Smooth muscle cell (in vitro differentiated cells): ENCODE data around the gene KLHL18. TPM values are rescaled to one million over a fixed set of nuclear protein-coding genes. Genes with fewer than 3 reads are reported as not detected.

Experiments used
- DNase-seq: peaks from one replicate; lab custom pipeline; 2025; ENCODE audit not compliant: unreplicated experiment; lab: John Stamatoyannopoulos, UW
- H2AFZ ChIP-seq: fragments of 200-600 bp; sonication (generic); 2 replicates; pipeline ENCODE4 v1.6.0; 2016; ENCODE audit warnings: antibody characterized with exemption, low read depth, mild to moderate bottlenecking
- H3F3A ChIP-seq: fragments of 200-600 bp; sonication (generic); 2 replicates; pipeline ENCODE4 v1.6.0; 2017; ENCODE audit warnings: antibody characterized with exemption, low read depth
- H3K27ac ChIP-seq: fragments of 200-600 bp; sonication (generic); 2 replicates; pipeline ENCODE4 v1.5.1; 2016; ENCODE audit warnings: low read depth, mild to moderate bottlenecking
- H3K27me3 ChIP-seq: fragments of 200-600 bp; sonication (generic); 2 replicates; pipeline ENCODE4 v1.6.1; 2016; ENCODE audit warnings: low read depth, mild to moderate bottlenecking
- H3K36me3 ChIP-seq: fragments of 200-600 bp; sonication (generic); 2 replicates; pipeline ENCODE4 v1.5.1; 2016; ENCODE audit warnings: low read depth
- H3K4me1 ChIP-seq: fragments of 200-600 bp; sonication (generic); 2 replicates; pipeline ENCODE4 v1.5.1; 2016; ENCODE audit warnings: low read depth
- H3K4me2 ChIP-seq: fragments of 200-600 bp; sonication (generic); 2 replicates; pipeline ENCODE4 v1.6.0; 2016; ENCODE audit warnings: mild to moderate bottlenecking
- H3K4me3 ChIP-seq: fragments of 200-600 bp; sonication (generic); 2 replicates; pipeline ENCODE4 v1.5.1; 2016; ENCODE audit warnings: mild to moderate bottlenecking
- H3K79me2 ChIP-seq: fragments of 200-600 bp; sonication (generic); 2 replicates; pipeline ENCODE4 v1.6.0; 2016; ENCODE audit warnings: low read depth, mild to moderate bottlenecking
- H3K9ac ChIP-seq: fragments of 200-600 bp; sonication (generic); 2 replicates; pipeline ENCODE4 v1.6.0; 2016; ENCODE audit warnings: low read depth
- H3K9me3 ChIP-seq: fragments of 200-600 bp; sonication (generic); replicated peaks from 2 replicates; pipeline ENCODE4 v1.5.1; 2016; ENCODE audit warnings: low read depth
- H4K20me1 ChIP-seq: fragments of 200-600 bp; sonication (generic); 2 replicates; pipeline ENCODE4 v1.6.0; 2016; ENCODE audit warnings: low read depth
- CTCF ChIP-seq: fragments of 200-600 bp; sonication (generic); IDR thresholded peaks from 2 replicates; pipeline ENCODE4 v1.5.1; 2017; ENCODE audit warnings: borderline replicate concordance, mild to moderate bottlenecking, antibody characterized with exemption; ENCODE audit not compliant: insufficient read depth, poor library complexity, severe bottlenecking
- WGBS: methylation state at CpG from one replicate; pipeline ENCODE4 v1.1.7; 2016; ENCODE audit warnings: low lambda C conversion rate; 5-methylcytosine and 5-hydroxymethylcytosine counted together
- polyA plus RNA-seq: library from polyadenylated mRNA; unstranded; fragments of >200 nt; fragmentation: Nextera tagmentation; extraction: Ambion mirVana; gene quantifications from 2 replicates; pipeline ENCODE4 v1.2.1, GENCODE V29; 2016
- total RNA-seq: library from RNA; depleted of rRNA; stranded (reverse); fragments of >200 nt; gene quantifications from 2 replicates; pipeline ENCODE4 v1.2.3, GENCODE V29; 2014

The KLHL18 gene
- total and polyA plus RNA-seq, 2 experiments from 2014 or later, result 17.6 to 17.8 TPM

- 39% methylated on average over 4 of the region's 4 CpGs for WGBS
- Histone ChIP-seq H3K27ac (no peak overlapping the region), H3K79me2 (no peaks in the 10 kb centered on the region), H3K4me1 (peaks cover 5% of the 10 kb centered on the region), H2AFZ (no peak overlapping the region), H3K4me2 (peak overlapping the region; percentile 45), H3K4me3 (no peak overlapping the region), H3K9ac (no peak overlapping the region), H3K36me3 (no peaks in the 10 kb centered on the region), H3K9me3 (no peaks in the 10 kb centered on the region), H4K20me1 (no peaks in the 10 kb centered on the region), H3K27me3 (no peaks in the 10 kb centered on the region), H3F3A (peaks cover 13% of the 10 kb centered on the region)
- DNase-seq, result no peak
- no peak for TF ChIP-seq CTCF
Measured at GRCh38 chr3:47347217-47347801, 64.6 kb downstream of the KLHL18 start.

GRCh38 chr3:47348411-47349154 lies 65.8 kb downstream of the KLHL18 start:
- WGBS, result 92% methylated on average over 5 of the region's 5 CpGs

GRCh38 chr3:47355010-47355409 lies 72.3 kb downstream of the KLHL18 start:
- Histone ChIP-seq H3K36me3 (no peaks in the 10 kb centered on the region), H3K4me1 (no peaks in the 10 kb centered on the region), H3K9ac (no peak overlapping the region), H3K9me3 (no peaks in the 10 kb centered on the region), H2AFZ (no peak overlapping the region), H3K27me3 (no peaks in the 10 kb centered on the region), H4K20me1 (no peaks in the 10 kb centered on the region), H3F3A (no peaks in the 10 kb centered on the region), H3K4me2 (no peak overlapping the region), H3K79me2 (no peaks in the 10 kb centered on the region), H3K4me3 (no peak overlapping the region), H3K27ac (no peak overlapping the region)
- 93% methylated on average over 3 of the region's 3 CpGs for WGBS
- DNase-seq, result no peak
- TF ChIP-seq CTCF, result no peak

More at GRCh38 chr3:47348411-47349154, 65.8 kb downstream of the KLHL18 start:
- H3K36me3 ChIP-seq, result no peaks in the 10 kb centered on the region
- H3K9ac ChIP-seq, result no peak overlapping the region
- H3K4me1 ChIP-seq, result peaks cover 5% of the 10 kb centered on the region
- H3K79me2 ChIP-seq, result no peaks in the 10 kb centered on the region
- peaks cover 13% of the 10 kb centered on the region for H3F3A ChIP-seq
- DNase-seq, result no peak
- H3K9me3 ChIP-seq, result no peaks in the 10 kb centered on the region
- H3K27ac ChIP-seq, result peak overlapping the region; percentile 35
- no peak overlapping the region for H3K4me3 ChIP-seq
- H2AFZ ChIP-seq, result no peak overlapping the region
- no peaks in the 10 kb centered on the region for H3K27me3 ChIP-seq
- no peak overlapping the region for H3K4me2 ChIP-seq
- no peak for TF ChIP-seq CTCF
- no peaks in the 10 kb centered on the region for H4K20me1 ChIP-seq

GRCh38 chr3:47356201-47356600 lies 73.5 kb downstream of the KLHL18 start:
- WGBS, result 96% methylated on average over 27 of the region's 31 CpGs
- Histone ChIP-seq H3K79me2 (no peaks in the 10 kb centered on the region), H3K27me3 (no peaks in the 10 kb centered on the region), H4K20me1 (no peaks in the 10 kb centered on the region), H3K4me3 (no peak overlapping the region), H3K36me3 (no peaks in the 10 kb centered on the region), H3K4me1 (no peaks in the 10 kb centered on the region), H3K9ac (no peak overlapping the region), H2AFZ (no peak overlapping the region), H3F3A (no peaks in the 10 kb centered on the region), H3K27ac (no peak overlapping the region), H3K4me2 (no peak overlapping the region), H3K9me3 (no peaks in the 10 kb centered on the region)
- no peak for DNase-seq
- no peak for TF ChIP-seq CTCF
